ENCODE data around the gene RMND1.

- no peak for TF ChIP-seq CTCF (IDR thresholded peaks at IDR 0.05)
- TF ChIP-seq EZH2 (IDR thresholded peaks at IDR 0.05): no peak
- TF ChIP-seq EZH2phosphoT487 (IDR thresholded peaks at IDR 0.05): no peak
Observed at GRCh38 chr6:151409679-151410078, 42.2 kb downstream of the RMND1 start.

All from neural progenitor cell (in vitro differentiated cells).